Stimulated activated CD4-positive, alpha-beta T cell treated with anti-CD3 and anti-CD28 coated beads, TNF-alpha, amount 100 ng/mL, for 48 hours (primary cell): ENCODE data around the gene PRR14.

Experiments used
- DNase-seq, 3 donors: peaks; one replicate each; pipeline ENCODE4 v3.0.0-alpha.2; 2020; ENCODE audit warnings: low read depth in 3 of 3

Gene PRR14

GRCh38 chr16:30650369-30651123 lies at the start of gene PRR14:
TSS of gene PRR14 (plus strand) at chr16:30650960. CDS start at chr16:30651646, 686 bp downstream.
- DNase-seq, result peak; percentile 96 to 99 (median 97)

GRCh38 chr16:30601966-30602365 lies 48.8 kb upstream of the PRR14 start:
- DNase-seq, result no peak

GRCh38 chr16:30602616-30603277 lies 48.0 kb upstream of the PRR14 start:
- DNase-seq, result no peak

GRCh38 chr16:30603945-30604315 lies 46.8 kb upstream of the PRR14 start:
- no peak for DNase-seq

- DNase-seq, result no peak
These were observed 46.3 kb upstream of the PRR14 start for GRCh38 chr16:30604316-30604947.

GRCh38 chr16:30605158-30605557 lies 45.6 kb upstream of the PRR14 start:
- no peak for DNase-seq

GRCh38 chr16:30606004-30606403 lies 44.8 kb upstream of the PRR14 start:
- DNase-seq, result no peak

GRCh38 chr16:30609002-30609925 lies 41.5 kb upstream of the PRR14 start:
- DNase-seq, result peak in 2 of 3 donors; percentile 18 to 33

- peak; percentile 88 to 92 (median 92) for DNase-seq
These were observed 40.6 kb upstream of the PRR14 start, which contains the start of gene ZNF689 for GRCh38 chr16:30609926-30610839. TSS of gene ZNF689 (minus strand) at chr16:30610389. CDS start at chr16:30610041, 348 bp downstream.

- peak; percentile 73 to 80 (median 76) for DNase-seq
These were observed 35.2 kb upstream of the PRR14 start for GRCh38 chr16:30615358-30616091.

- no peak for DNase-seq
These were observed 31.6 kb upstream of the PRR14 start for GRCh38 chr16:30619202-30619601.

GRCh38 chr16:30619638-30620037 lies 31.1 kb upstream of the PRR14 start:
- no peak for DNase-seq

GRCh38 chr16:30620169-30620568 lies 30.6 kb upstream of the PRR14 start:
- DNase-seq, result no peak

- no peak for DNase-seq
These were observed 29.0 kb upstream of the PRR14 start for GRCh38 chr16:30621765-30622164.

GRCh38 chr16:30622455-30623032 lies 28.2 kb upstream of the PRR14 start:
- no peak for DNase-seq

- DNase-seq, result no peak
These were observed 27.1 kb upstream of the PRR14 start for GRCh38 chr16:30623536-30624283.

GRCh38 chr16:30626236-30626635 lies 24.5 kb upstream of the PRR14 start:
- DNase-seq, result no peak

- peak; percentile 73 to 87 (median 87) for DNase-seq
These were observed 21.9 kb upstream of the PRR14 start for GRCh38 chr16:30628628-30629540.
